HL-60 (cell line): Measurements from ENCODE around the gene ACTRT2.

Experiments
- DNase-seq, 2 experiments: peaks; one replicate each; pipeline ENCODE4 v3.0.0-alpha.2; 2010 to 2020; ENCODE audit warnings: low read depth in 1 of 2, low spot score in 1 of 2
- H3K27ac ChIP-seq: fragments of 250-450 bp; sonication (Bioruptor Pico); replicated peaks from 2 replicates; pipeline ENCODE4 v1.5.1; 2020; ENCODE audit warnings: mild to moderate bottlenecking, moderate library complexity
- H3K27me3 ChIP-seq: fragments of 250-450 bp; sonication (Bioruptor Pico); 2 replicates; pipeline ENCODE4 v1.5.1; 2021; ENCODE audit warnings: mild to moderate bottlenecking, moderate library complexity; ENCODE audit not compliant: insufficient read depth, poor library complexity, severe bottlenecking
- H3K4me3 ChIP-seq: replicated peaks from 2 replicates; pipeline ENCODE4 v1.5.1; 2011; ENCODE audit warnings: mild to moderate bottlenecking, control low read depth, low read length; ENCODE audit not compliant: insufficient read depth
- GABPA ChIP-seq: IDR thresholded peaks from 2 replicates; pipeline ENCODE4 v1.6.1; 2012; ENCODE audit warnings: low read depth
- POLR2AphosphoS5 ChIP-seq: IDR thresholded peaks from 2 replicates; pipeline ENCODE4 v1.6.1; 2012; ENCODE audit warnings: low read depth
- SPI1 ChIP-seq: IDR thresholded peaks from 2 replicates; pipeline ENCODE4 v1.6.1; 2012; ENCODE audit warnings: low read depth, mild to moderate bottlenecking, borderline replicate concordance
- TF ChIP-seq, protein P1 (sequence below): IDR thresholded peaks from one replicate; pipeline ENCODE4 v1.5.1; 2011; ENCODE audit warnings: low read length, control low read depth, inconsistent platforms; ENCODE audit not compliant: insufficient read depth
- TF ChIP-seq, protein P2 (sequence below): IDR thresholded peaks from 2 replicates; pipeline ENCODE4 v1.6.1; 2012; ENCODE audit warnings: low read depth; ENCODE audit not compliant: insufficient replicate concordance

The ACTRT2 gene

DNA sequence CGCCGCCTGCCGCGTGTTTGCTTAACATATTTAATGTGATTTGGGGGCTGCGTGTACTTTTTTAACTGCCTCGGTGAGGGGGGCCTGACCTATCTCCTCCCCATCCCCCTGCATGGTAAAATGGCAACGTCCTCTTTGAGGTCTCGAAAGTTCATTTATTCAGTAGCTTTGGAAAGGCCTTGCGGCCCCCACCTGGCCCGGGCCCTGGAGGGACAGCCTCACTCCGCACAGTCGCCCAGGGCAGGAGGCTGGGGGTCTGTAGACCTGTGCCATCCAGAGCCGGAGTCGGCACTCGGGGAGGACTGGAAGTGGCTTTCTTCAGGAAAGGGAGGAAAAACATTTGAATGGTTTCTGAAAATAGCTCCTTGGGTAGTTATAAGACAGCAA is 38.0 kb upstream of the ACTRT2 start:
- Histone ChIP-seq H3K27me3 (no peaks in the 10 kb centered on the region), H3K4me3 (no peak overlapping the region), H3K27ac (no peak overlapping the region)
- TF ChIP-seq, protein P1, sequence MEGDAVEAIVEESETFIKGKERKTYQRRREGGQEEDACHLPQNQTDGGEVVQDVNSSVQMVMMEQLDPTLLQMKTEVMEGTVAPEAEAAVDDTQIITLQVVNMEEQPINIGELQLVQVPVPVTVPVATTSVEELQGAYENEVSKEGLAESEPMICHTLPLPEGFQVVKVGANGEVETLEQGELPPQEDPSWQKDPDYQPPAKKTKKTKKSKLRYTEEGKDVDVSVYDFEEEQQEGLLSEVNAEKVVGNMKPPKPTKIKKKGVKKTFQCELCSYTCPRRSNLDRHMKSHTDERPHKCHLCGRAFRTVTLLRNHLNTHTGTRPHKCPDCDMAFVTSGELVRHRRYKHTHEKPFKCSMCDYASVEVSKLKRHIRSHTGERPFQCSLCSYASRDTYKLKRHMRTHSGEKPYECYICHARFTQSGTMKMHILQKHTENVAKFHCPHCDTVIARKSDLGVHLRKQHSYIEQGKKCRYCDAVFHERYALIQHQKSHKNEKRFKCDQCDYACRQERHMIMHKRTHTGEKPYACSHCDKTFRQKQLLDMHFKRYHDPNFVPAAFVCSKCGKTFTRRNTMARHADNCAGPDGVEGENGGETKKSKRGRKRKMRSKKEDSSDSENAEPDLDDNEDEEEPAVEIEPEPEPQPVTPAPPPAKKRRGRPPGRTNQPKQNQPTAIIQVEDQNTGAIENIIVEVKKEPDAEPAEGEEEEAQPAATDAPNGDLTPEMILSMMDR, result no peak
- no peak for TF ChIP-seq GABPA
- no peak for TF ChIP-seq POLR2AphosphoS5
- TF ChIP-seq, protein P2, sequence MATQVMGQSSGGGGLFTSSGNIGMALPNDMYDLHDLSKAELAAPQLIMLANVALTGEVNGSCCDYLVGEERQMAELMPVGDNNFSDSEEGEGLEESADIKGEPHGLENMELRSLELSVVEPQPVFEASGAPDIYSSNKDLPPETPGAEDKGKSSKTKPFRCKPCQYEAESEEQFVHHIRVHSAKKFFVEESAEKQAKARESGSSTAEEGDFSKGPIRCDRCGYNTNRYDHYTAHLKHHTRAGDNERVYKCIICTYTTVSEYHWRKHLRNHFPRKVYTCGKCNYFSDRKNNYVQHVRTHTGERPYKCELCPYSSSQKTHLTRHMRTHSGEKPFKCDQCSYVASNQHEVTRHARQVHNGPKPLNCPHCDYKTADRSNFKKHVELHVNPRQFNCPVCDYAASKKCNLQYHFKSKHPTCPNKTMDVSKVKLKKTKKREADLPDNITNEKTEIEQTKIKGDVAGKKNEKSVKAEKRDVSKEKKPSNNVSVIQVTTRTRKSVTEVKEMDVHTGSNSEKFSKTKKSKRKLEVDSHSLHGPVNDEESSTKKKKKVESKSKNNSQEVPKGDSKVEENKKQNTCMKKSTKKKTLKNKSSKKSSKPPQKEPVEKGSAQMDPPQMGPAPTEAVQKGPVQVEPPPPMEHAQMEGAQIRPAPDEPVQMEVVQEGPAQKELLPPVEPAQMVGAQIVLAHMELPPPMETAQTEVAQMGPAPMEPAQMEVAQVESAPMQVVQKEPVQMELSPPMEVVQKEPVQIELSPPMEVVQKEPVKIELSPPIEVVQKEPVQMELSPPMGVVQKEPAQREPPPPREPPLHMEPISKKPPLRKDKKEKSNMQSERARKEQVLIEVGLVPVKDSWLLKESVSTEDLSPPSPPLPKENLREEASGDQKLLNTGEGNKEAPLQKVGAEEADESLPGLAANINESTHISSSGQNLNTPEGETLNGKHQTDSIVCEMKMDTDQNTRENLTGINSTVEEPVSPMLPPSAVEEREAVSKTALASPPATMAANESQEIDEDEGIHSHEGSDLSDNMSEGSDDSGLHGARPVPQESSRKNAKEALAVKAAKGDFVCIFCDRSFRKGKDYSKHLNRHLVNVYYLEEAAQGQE, result no peak
- no peak for TF ChIP-seq SPI1
- DNase-seq, result no peak

DNA sequence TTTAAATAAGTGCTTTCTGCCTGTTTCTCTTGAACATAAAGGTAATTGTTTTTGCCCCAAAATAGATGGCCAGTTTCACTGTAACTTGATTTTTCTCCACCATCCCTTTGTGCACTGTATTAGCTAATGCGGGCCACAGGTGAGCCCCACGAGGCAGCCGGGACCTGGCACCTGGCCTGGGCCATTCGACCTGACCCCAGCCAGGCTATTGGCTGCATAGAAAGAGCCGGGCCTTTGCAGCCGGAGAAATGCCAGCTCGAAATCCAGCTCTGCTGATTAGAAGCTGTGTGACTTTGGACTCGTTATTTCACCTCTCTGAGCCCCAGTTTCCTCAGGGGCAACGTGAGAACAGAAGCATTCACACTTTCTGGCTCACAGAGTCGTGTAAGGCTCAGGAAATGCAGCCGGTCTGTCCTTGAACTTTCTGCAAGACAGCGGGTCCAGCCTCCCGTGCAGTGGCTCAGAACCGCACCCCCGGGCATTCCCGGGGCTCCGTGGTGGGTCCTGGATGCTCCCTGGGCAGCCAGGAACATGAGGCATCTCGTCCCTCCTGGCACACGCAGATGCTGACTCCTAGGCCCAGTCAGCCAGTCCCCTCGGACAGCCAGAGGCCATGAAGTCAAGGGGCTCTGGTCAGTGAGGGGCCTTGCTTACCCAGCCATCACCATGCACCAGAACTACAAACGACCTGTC is 37.4 kb upstream of the ACTRT2 start:
- Histone ChIP-seq H3K4me3 (no peak overlapping the region), H3K27me3 (no peaks in the 10 kb centered on the region), H3K27ac (no peak overlapping the region)
- DNase-seq, result no peak
- TF ChIP-seq, protein P1, result no peak
- TF ChIP-seq SPI1 (no peak), GABPA (no peak), POLR2AphosphoS5 (no peak)
- TF ChIP-seq, protein P2, result no peak

DNA sequence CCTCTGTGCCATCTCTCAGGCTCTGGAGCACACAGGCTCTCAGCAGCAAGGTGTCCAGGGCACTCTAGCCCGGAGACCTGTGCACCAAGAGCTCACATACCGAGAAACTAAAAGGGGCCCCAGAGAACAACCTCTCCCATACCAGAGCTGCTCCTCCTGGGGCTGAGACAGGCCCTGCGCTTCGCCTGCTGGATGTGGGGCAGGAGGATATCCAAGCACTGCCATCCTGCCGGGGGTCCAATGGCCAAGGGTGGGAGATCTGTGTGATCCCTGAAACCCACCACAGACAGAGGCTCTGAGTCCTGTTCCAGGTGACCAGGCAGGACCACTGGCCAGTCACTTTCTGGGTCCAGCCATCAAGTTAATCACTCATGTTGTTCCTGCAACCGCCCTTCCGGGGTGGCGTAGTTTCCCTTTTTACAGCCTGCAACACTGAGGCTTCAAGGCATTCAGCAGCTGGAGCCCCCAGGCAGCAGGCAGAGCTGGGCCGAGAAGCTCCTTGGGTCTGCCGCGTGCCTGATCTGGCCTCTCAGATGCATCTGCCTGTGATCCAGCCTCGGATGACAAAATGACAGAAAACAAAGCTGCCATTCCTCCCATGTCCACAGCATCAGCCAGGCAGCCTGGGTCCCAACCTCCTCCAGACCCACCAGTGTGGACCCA is 36.7 kb upstream of the ACTRT2 start:
- H3K27me3 ChIP-seq, result no peaks in the 10 kb centered on the region
- DNase-seq, result no peak
- H3K4me3 ChIP-seq, result no peak overlapping the region
- no peak for TF ChIP-seq GABPA
- TF ChIP-seq, protein P2, result no peak
- no peak overlapping the region for H3K27ac ChIP-seq
